ENCODE data around the gene GSK3A.

DNA sequence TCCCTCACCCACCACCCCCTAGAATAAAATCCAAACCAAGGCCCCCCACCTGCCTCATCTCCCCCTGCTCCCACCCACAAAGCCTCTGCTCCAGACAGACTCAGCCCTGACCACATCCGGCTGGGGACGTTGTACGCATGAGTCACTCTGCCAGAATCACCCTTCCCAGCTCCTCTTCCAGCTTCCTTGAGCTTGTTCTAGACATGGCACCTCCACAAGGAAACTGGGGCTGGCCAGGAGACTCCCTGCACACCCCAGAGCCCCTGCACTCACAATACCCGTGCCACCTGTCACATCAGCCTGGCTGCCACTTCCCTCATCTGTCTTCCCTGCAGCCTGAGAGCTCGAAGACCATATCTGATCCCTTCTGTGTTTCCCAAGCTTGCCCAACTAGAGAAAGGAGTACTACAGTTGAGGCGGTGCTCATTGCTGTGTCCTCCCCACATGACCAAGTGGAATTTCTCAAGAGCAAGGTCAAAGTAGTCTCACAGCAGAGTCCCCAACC lies 34.6 kb downstream of the GSK3A start:
- TF ChIP-seq, protein P1, sequence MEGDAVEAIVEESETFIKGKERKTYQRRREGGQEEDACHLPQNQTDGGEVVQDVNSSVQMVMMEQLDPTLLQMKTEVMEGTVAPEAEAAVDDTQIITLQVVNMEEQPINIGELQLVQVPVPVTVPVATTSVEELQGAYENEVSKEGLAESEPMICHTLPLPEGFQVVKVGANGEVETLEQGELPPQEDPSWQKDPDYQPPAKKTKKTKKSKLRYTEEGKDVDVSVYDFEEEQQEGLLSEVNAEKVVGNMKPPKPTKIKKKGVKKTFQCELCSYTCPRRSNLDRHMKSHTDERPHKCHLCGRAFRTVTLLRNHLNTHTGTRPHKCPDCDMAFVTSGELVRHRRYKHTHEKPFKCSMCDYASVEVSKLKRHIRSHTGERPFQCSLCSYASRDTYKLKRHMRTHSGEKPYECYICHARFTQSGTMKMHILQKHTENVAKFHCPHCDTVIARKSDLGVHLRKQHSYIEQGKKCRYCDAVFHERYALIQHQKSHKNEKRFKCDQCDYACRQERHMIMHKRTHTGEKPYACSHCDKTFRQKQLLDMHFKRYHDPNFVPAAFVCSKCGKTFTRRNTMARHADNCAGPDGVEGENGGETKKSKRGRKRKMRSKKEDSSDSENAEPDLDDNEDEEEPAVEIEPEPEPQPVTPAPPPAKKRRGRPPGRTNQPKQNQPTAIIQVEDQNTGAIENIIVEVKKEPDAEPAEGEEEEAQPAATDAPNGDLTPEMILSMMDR (conservative IDR thresholded peaks at IDR 0.05 in 1 of 2, IDR thresholded peaks at IDR 0.05 in 1 of 2; ENCODE audit: extremely low read depth in 1 of 2, insufficient read depth in 1 of 2, low read depth in 1 of 2, low read length in 2 of 2): no peak
- no peak for TF ChIP-seq EZH2 (IDR thresholded peaks at IDR 0.05; ENCODE audit: borderline replicate concordance, low read length)

Measured in mammary epithelial cell (primary cell).